ENCODE results near the gene POT1.

- no peak for TF ChIP-seq CTCF (optimal IDR thresholded peaks at IDR 0.05 in 1 of 3, IDR thresholded peaks at IDR 0.05 in 1 of 3, conservative IDR thresholded peaks at IDR 0.05 in 1 of 3; ENCODE audit: extremely low read depth in 1 of 3, insufficient read depth in 2 of 3, low read length in 3 of 3)
- TF ChIP-seq EZH2 (IDR thresholded peaks at IDR 0.05; ENCODE audit: low read length) = no peak
Measured at GRCh38 chr7:124956160-124956559, 26.5 kb upstream of the POT1 start.

Measured in keratinocyte (primary cell).